SJCRH30 (cell line): ENCODE results near the gene MGAT4C. TPM values are rescaled to one million over a fixed set of nuclear protein-coding genes. Genes with fewer than 3 reads are reported as not detected.
"Not testable (repeated sequence)": the region's sequence is repeated elsewhere in the genome, so short reads cannot be mapped to it uniquely, and the experiment has no call there.

Experiments used
- DNase-seq, 2 experiments: peaks; one replicate each; pipeline ENCODE4 v3.0.0-alpha.2; 2015 to 2020
- H3K27ac ChIP-seq: fragments of 250-450 bp; sonication (Bioruptor Pico); 2 replicates; pipeline ENCODE4 v1.5.1; 2020; ENCODE audit warnings: mild to moderate bottlenecking, moderate library complexity
- H3K27me3 ChIP-seq: fragments of 250-450 bp; sonication (Bioruptor Pico); 2 replicates; pipeline ENCODE4 v1.5.1; 2020; ENCODE audit warnings: mild to moderate bottlenecking, moderate library complexity
- H3K36me3 ChIP-seq: fragments of 250-450 bp; sonication (Bioruptor Pico); 2 replicates; pipeline ENCODE4 v1.5.1; 2020; ENCODE audit warnings: mild to moderate bottlenecking, moderate library complexity
- H3K4me1 ChIP-seq: fragments of 250-450 bp; sonication (Bioruptor Pico); 2 replicates; pipeline ENCODE4 v1.5.1; 2020; ENCODE audit warnings: mild to moderate bottlenecking, moderate library complexity
- H3K4me3 ChIP-seq: fragments of 250-450 bp; sonication (Bioruptor Pico); 2 replicates; pipeline ENCODE4 v1.5.1; 2020; ENCODE audit warnings: mild to moderate bottlenecking, moderate library complexity
- H3K9me3 ChIP-seq: fragments of 250-450 bp; sonication (Bioruptor Pico); replicated peaks from 2 replicates; pipeline ENCODE4 v1.5.1; 2020; ENCODE audit warnings: mild to moderate bottlenecking, moderate library complexity
- total RNA-seq: library from RNA; depleted of rRNA; stranded (reverse); fragments of >200 nt; shearing (Covaris generic); gene quantifications from 2 replicates; pipeline ENCODE4 v1.2.3, GENCODE V29; 2014; rRNA removed

Gene MGAT4C
- total RNA-seq: 0.03 and 0.14 TPM in 2 replicates

DNA sequence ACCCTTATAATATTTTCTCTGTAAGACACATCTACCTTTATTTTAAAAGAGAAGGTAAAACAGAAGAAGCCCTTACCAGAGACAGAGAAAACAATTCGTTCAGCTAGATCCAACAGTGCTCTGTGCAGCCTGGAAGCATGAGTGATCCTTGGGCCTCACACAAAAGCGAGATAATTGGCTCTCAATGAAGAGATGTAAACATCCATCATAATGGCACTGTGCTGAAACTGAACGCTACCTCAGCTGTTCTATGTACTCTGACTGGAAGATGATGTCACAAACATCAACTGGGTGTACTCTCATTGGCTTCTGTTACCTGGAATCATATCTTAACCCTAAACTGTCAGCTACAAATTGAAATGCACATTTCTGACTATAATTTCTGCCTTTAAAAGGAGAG is at the start of gene MGAT4C:
TSS of gene MGAT4C (minus strand) at position 229 of the 400 bp plus-strand sequence.
- Histone ChIP-seq H3K9me3 (no peaks in the 10 kb centered on the region), H3K4me3 (no peak within 1 kb of the TSS; the same call in 1 of the 2 replicates), H3K27me3 (no peaks in the 10 kb centered on the region), H3K36me3 (no peaks in the 10 kb centered on the region), H3K4me1 (no peaks in the 10 kb centered on the region), H3K27ac (no peak within 1 kb of the TSS)
- DNase-seq: peak in 1 of 2 experiments; percentile 37

DNA sequence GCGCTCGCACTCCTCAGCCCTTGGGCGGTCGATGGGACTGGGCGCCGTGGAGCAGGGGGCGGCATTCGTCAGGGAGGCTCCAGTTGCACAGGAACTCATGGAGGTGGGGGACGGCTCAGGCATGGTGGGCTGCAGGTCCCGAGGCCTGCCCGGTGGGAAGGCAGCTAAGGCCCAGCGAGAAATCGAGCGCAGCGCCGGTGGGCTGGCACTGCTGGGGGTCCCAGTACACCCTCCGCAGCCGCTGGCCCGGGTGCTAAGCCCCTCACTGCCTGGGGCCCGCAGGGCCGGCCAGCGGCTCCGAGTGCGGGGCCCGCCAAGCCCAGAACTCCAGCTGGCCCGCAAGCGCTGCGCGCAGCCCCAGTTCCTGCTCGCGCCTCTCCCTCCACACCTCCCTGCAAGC is 40.2 kb upstream of the MGAT4C start:
- H3K4me1 ChIP-seq, H3K9me3 ChIP-seq, DNase-seq, H3K27me3 ChIP-seq, H3K4me3 ChIP-seq, H3K27ac ChIP-seq, H3K36me3 ChIP-seq: not testable (repeated sequence)

DNA sequence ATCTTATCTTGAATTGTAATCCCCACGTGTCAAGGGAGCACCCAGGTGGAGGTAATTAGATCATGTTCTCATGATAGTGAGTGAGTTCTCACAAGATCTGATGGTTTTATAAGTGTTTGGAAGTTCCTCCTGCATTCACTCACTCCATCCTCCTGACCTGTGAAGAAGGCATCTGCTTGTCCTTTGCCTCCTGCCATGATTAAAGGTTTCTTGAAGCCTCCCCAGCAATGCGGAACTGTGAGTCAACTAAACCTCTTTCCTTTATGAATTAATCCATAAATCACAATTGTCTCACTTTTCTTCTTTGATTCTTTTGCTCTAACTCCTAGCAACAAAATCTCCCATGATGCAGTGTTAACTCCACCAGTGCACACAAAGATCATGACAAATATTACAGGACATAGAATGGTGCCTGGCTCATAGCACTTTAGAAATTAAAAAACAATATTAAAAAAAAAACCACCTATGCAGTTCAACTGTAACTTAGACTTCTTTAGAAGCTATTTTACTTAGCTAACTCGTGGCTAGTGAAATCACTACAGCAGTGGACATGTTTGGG is 37.6 kb upstream of the MGAT4C start:
- DNase-seq: no peak
- H3K27ac ChIP-seq: no peak overlapping the region
- no peak overlapping the region for H3K4me3 ChIP-seq
- H3K9me3 ChIP-seq: no peaks in the 10 kb centered on the region
- no peaks in the 10 kb centered on the region for H3K27me3 ChIP-seq
- H3K36me3 ChIP-seq: no peaks in the 10 kb centered on the region
- no peaks in the 10 kb centered on the region for H3K4me1 ChIP-seq

DNA sequence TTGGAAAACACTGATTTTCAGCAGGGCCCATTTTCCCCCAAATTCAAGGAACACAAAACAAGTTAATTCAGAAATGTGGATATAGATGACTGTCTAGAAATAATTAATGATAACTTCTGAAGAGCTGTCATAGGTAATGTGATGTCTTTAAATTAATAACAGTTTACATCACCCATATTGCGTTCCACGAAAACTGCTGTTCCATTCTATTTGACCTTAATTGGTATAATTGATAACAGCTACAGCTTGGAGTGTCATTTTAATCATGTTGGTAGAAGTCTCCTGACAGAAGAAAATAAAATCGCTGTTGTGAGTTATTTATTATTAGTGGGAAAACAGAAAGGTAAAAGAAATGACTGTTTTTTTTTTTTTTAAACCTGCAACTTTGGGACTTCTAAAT is 36.3 kb upstream of the MGAT4C start:
- no peaks in the 10 kb centered on the region for H3K9me3 ChIP-seq
- H3K4me1 ChIP-seq: no peaks in the 10 kb centered on the region
- no peaks in the 10 kb centered on the region for H3K36me3 ChIP-seq
- no peak overlapping the region for H3K27ac ChIP-seq
- no peak overlapping the region for H3K4me3 ChIP-seq
- no peak for DNase-seq
- H3K27me3 ChIP-seq: no peaks in the 10 kb centered on the region

DNA sequence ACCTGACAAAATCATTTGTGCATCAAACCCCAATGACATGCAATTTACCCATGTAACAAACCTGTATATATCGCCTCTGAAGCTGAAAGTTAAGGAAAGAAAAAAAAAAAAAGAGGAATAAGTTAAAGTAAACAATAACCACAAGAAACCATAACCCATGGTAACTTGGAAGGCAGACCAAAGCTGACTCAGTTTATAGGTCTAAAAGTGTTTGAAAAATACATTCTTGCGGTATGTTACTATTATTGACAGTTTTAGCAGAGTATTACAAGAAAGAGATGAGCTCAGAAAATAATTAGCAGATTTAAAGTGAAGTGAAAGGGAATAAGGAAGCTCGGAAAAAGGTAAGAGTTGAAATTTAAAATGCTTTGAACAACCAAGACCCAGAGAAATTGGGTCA is 34.4 kb upstream of the MGAT4C start:
- H3K27me3 ChIP-seq: no peaks in the 10 kb centered on the region
- no peak for DNase-seq
- no peaks in the 10 kb centered on the region for H3K36me3 ChIP-seq
- no peak overlapping the region for H3K27ac ChIP-seq
- H3K9me3 ChIP-seq: no peaks in the 10 kb centered on the region
- H3K4me3 ChIP-seq: no peak overlapping the region
- no peaks in the 10 kb centered on the region for H3K4me1 ChIP-seq

DNA sequence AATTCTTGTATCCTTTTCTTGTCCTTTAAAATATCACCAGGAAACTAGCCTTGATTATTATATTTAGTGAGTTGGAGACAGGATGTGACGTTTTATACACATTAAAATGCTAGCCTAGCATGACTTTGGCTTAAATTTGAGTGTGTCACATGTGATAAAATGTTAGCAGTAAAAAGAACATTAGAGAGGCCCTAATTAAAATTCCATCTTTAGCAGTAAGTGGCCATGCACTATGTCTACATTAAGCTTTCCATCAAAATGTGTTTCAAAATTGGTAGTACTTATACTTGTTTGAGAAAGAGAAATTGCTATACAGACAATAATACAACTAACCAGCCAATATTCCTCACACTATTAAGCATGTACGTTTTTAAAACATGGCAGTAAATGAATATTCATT is 29.9 kb upstream of the MGAT4C start:
- H3K27me3 ChIP-seq: no peaks in the 10 kb centered on the region
- no peak overlapping the region for H3K4me3 ChIP-seq
- no peak for DNase-seq
- H3K9me3 ChIP-seq: no peaks in the 10 kb centered on the region
- no peaks in the 10 kb centered on the region for H3K4me1 ChIP-seq
- H3K36me3 ChIP-seq: no peaks in the 10 kb centered on the region
- H3K27ac ChIP-seq: no peak overlapping the region

DNA sequence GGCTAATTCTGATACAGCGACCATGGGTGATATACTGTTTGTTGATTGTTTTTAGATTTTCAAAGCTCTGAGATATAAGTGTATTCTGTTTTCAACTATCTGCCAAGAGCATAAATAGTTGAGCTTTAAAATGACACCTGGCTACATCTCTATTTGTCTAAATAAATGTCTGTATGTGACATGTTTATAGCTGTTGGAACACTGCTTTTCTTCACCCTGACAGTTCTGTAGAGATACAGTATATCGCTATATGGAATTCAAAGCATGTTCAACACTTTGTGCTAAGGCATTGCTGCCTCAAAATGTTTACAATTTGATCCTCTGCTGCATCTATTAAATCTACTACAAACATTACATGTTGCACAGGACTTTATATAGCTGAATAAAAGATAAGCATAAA is 27.4 kb upstream of the MGAT4C start:
- Histone ChIP-seq H3K4me3 (no peak overlapping the region), H3K36me3 (no peaks in the 10 kb centered on the region), H3K9me3 (no peaks in the 10 kb centered on the region), H3K27ac (no peak overlapping the region), H3K27me3 (no peaks in the 10 kb centered on the region), H3K4me1 (no peaks in the 10 kb centered on the region)
- no peak for DNase-seq

DNA sequence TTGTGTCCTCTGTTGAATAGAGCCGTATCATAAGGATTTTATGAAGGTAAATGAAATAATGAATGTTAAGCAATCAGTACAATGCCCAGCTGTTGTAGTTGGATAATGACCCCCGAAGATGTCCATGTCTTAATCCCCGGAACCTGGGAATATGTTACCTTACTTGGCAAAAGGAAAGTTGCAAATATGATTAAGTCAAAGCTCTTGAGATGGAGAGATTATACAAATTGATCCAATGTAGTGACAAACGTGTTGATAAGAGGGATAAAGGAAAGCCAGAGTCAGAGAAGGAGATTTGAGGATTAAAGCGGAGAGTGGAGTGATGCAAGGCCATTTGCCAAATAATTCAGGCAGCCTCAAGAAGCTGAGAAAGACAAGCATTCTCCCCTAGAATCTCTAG is 19.2 kb upstream of the MGAT4C start:
- H3K27ac ChIP-seq: no peak overlapping the region
- no peak for DNase-seq
- no peak overlapping the region for H3K4me3 ChIP-seq
- no peaks in the 10 kb centered on the region for H3K4me1 ChIP-seq
- H3K9me3 ChIP-seq: no peaks in the 10 kb centered on the region
- H3K36me3 ChIP-seq: no peaks in the 10 kb centered on the region
- no peaks in the 10 kb centered on the region for H3K27me3 ChIP-seq

DNA sequence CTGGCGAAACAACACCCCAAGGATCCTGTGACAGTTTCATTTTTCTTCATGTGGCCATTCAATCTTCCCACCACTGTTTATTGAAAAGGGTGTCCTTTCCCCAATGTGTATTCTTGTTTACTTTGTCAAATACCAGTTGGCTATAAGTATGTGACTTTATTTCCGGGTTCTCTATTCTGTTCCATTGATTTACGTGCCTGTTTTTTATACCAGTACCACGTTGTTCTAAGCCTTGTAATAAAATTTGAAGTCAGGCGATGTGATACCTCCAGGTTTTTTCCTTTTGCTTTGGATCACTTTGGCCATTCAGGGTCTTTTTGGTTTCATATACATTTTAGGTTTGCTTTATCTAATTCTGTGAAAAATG is 9.1 kb upstream of the MGAT4C start:
- Histone ChIP-seq H3K36me3 (no peaks in the 10 kb centered on the region), H3K27ac (no peak overlapping the region), H3K27me3 (no peaks in the 10 kb centered on the region), H3K9me3 (no peaks in the 10 kb centered on the region), H3K4me3 (no peak overlapping the region), H3K4me1 (no peaks in the 10 kb centered on the region)
- DNase-seq: no peak

DNA sequence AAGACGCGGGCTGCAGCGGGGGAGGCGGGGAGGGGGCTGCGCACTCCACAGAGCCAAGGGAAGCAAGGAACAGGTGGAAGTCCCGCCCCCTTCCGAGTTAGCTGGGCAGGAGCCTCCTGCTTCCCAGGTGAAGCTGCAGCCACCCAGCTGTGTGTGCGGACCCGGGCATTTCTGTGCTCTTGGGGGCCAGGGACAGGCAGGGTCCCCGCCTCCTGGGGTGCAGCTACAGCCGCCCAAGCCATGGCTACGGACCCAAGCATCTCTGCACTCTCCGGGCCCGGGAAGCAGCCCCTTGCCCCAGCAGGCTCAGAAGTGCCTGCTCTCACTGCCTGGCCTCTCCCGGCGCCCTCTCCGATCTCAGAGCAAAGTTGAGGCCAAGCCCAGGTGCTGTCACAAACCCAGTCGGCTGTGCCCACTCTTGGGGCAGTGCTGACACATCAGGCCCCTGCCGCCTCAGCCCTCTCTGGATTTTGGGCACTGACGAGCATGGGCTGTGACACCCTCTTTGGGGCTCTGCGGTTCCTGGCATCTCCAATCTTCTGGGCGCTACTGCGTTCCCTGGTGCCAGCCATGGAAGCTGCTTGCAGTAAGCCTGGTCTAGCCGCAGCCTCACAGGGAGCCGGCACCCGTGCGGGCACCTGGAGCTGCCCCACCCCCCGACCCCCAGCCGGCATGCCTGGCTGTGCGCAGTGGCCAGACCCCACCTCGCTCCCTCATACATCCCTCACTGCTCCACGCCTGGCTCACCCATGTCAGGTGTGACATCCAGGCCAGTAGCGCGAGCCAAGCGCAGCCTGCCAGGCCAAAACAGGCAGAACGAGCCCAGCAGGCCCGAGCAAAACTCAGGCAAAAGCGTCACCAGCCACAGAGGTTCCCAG is 8.5 kb upstream of the MGAT4C start:
- H3K4me3 ChIP-seq: no peak overlapping the region
- no peaks in the 10 kb centered on the region for H3K27me3 ChIP-seq
- H3K9me3 ChIP-seq: no peaks in the 10 kb centered on the region
- DNase-seq: no peak
- H3K4me1 ChIP-seq: no peaks in the 10 kb centered on the region
- H3K36me3 ChIP-seq: no peaks in the 10 kb centered on the region
- H3K27ac ChIP-seq: no peak overlapping the region

DNA sequence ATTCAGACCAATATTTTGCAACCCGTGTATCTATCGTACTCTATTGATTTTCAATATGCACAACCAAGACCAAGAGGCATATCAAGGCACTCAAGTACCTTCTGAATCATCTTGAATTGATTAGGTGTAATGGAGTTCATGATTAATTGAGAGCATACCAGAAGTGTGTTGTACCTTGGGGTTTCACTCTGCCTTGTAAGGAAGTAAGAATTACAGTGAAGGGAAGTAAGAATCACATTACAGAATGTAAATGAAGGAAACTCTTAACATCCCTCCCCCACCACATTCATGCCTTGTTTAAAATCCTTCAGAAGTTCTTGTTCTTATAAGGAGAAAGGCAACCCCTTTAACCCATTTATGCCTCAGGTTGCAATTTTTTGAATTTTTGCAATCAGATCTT is 5.4 kb upstream of the MGAT4C start:
- H3K27me3 ChIP-seq: no peaks in the 10 kb centered on the region
- no peaks in the 10 kb centered on the region for H3K4me1 ChIP-seq
- H3K27ac ChIP-seq: no peak overlapping the region
- no peak for DNase-seq
- no peaks in the 10 kb centered on the region for H3K9me3 ChIP-seq
- no peaks in the 10 kb centered on the region for H3K36me3 ChIP-seq
- H3K4me3 ChIP-seq: no peak overlapping the region

DNA sequence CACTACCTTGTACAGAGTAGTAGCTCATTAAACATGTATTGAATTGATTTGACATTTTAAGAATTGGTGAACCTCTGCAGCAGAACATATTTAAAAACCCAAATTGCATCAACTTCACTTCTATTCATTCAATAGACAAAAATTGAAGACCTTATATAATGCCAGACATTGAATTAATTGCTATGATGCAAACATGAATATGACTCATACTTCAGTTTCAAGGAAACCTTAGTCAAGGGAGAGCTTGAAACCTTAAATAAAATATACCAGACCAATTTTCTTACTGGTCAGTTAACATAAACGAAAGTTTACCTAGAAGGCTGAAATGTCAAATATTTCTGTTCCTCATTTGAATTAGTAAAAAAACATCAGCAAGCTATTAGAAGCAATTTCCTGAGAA is 5.0 kb upstream of the MGAT4C start:
- no peaks in the 10 kb centered on the region for H3K4me1 ChIP-seq
- H3K4me3 ChIP-seq: no peak overlapping the region
- DNase-seq: no peak
- H3K27ac ChIP-seq: no peak overlapping the region
- H3K27me3 ChIP-seq: no peaks in the 10 kb centered on the region
- H3K36me3 ChIP-seq: no peaks in the 10 kb centered on the region
- no peaks in the 10 kb centered on the region for H3K9me3 ChIP-seq

DNA sequence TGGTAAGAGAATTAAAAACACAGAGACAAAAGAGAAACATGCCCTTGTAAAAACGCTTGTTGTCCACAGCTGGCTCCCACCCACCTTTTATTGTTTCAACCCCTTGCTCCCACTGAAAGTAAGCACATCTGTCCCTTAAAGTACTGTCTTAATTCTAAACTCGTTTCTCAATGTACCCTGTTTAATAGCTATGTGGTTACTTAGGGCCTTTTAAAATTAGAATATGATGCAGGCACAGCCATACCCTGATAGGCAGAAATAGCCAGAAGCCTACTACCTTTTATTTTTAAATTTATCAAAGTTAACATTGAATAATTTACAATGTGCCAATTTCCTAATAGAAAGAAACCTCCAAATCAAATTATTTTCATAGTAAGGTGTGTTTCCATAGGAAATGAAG is 4.0 kb upstream of the MGAT4C start:
- H3K4me3 ChIP-seq: no peak overlapping the region
- no peaks in the 10 kb centered on the region for H3K4me1 ChIP-seq
- H3K27me3 ChIP-seq: no peaks in the 10 kb centered on the region
- no peak overlapping the region for H3K27ac ChIP-seq
- DNase-seq: no peak
- no peaks in the 10 kb centered on the region for H3K36me3 ChIP-seq
- H3K9me3 ChIP-seq: no peaks in the 10 kb centered on the region

DNA sequence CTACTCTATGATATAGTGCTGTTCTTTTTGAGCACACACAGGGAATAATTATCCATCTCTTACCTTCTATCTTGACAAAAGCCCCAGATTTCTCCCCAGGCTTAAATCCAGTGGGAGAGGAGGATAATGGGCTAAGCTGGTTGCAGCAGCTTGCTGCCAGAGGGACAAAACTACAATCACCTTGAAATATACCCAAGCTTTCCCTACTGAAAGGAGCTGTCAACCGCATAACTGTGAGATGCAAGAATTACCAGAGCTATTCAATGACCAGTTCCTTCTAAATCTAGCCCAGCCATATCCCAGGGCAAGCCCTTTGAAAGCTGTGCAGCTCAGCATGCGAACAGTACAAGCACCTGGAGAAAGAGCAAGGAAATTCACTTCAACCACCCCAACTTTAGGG is 943 bp upstream of the MGAT4C start:
- H3K27me3 ChIP-seq: no peaks in the 10 kb centered on the region
- no peak for DNase-seq
- no peaks in the 10 kb centered on the region for H3K9me3 ChIP-seq
- H3K4me3 ChIP-seq: no peak overlapping the region
- no peak overlapping the region for H3K27ac ChIP-seq
- no peaks in the 10 kb centered on the region for H3K4me1 ChIP-seq
- H3K36me3 ChIP-seq: no peaks in the 10 kb centered on the region

DNA sequence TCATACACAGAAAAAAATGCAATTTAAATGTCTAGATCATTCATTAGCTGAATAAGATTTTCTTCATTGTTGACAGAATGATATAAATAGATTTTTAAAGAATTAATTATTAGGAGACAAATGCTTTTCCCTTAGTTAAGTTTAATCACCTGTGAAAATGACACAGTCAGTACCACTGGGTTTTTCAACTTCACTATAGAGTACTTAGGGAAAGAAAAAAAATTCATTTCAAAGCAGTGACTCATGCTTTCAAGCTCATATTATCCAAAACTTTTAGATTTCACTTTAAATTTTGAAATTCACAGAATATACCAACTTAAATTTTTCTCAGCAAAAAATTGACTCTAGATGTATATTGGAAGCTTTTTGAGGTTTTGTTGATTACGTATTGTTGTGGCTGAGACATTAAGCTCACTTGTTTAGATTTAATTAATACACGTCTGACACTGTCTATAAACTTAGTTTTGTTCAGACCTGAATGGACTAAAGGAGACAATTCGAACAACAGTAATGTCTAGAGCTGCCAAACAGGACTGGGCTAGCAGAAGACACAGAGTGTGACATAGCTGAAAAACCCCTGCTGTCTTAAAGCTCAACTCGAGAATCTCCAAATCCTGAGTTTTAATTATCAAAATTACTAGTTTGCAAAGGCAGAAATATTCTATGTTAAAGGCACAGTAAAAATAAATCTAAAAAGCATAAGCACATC is 1.6 kb downstream of the MGAT4C start:
- Histone ChIP-seq H3K27ac (no peak overlapping the region), H3K36me3 (no peaks in the 10 kb centered on the region), H3K4me3 (no peak overlapping the region), H3K27me3 (no peaks in the 10 kb centered on the region), H3K9me3 (no peaks in the 10 kb centered on the region), H3K4me1 (no peaks in the 10 kb centered on the region)
- no peak for DNase-seq
